Keratinocyte (primary cell): ENCODE data around the gene SOS1. TPM values are rescaled to one million over a fixed set of nuclear protein-coding genes. Genes with fewer than 3 reads are reported as not detected.

ENCODE experiments used
- DNase-seq: peaks from one replicate; pipeline ENCODE4 v3.0.0-alpha.2; 2011; ENCODE audit warnings: low read depth, missing footprints, low spot score
- FAIRE-seq: peaks from 2 replicates; lab custom pipeline; 2011; peaks lifted over from hg19 to GRCh38; lab: Jason Lieb, UNC
- H2AFZ ChIP-seq: 2 replicates; pipeline ENCODE4 v1.6.0; 2012; ENCODE audit warnings: low read length, control low read depth, inconsistent platforms; ENCODE audit not compliant: control insufficient read depth
- H3K27ac ChIP-seq: 2 replicates; pipeline ENCODE4 v1.5.1; 2011; ENCODE audit warnings: low read length; ENCODE audit not compliant: control insufficient read depth, insufficient read depth
- H3K27me3 ChIP-seq: 3 replicates; pipeline ENCODE4 v1.6.0; 2011; ENCODE audit warnings: low read length; ENCODE audit not compliant: control insufficient read depth, insufficient read depth; ENCODE audit errors: extremely low read depth
- H3K36me3 ChIP-seq, 2 experiments: 2 replicates in 1 of 2; 3 replicates in 1 of 2; pipeline ENCODE4 v1.5.1; 2011; ENCODE audit warnings: low read length in 2 of 2, mild to moderate bottlenecking in 1 of 2; ENCODE audit not compliant: control insufficient read depth in 2 of 2, insufficient read depth in 2 of 2; ENCODE audit errors: extremely low read depth in 1 of 2
- H3K4me1 ChIP-seq: 3 replicates; pipeline ENCODE4 v1.5.1; 2011; ENCODE audit warnings: low read length; ENCODE audit not compliant: control insufficient read depth, insufficient read depth; ENCODE audit errors: extremely low read depth
- H3K4me2 ChIP-seq: 3 replicates; pipeline ENCODE4 v1.6.0; 2011; ENCODE audit warnings: low read depth, low read length; ENCODE audit not compliant: control insufficient read depth, insufficient read depth; ENCODE audit errors: extremely low read depth
- H3K4me3 ChIP-seq, 3 experiments: fragments of 200-600 bp in 1 of 3; sonication (generic) in 1 of 3; 2 replicates in 2 of 3; 3 replicates in 1 of 3; pipeline ENCODE4 v1.5.1; 2011 to 2016; ENCODE audit warnings: low read length in 3 of 3, mild to moderate bottlenecking in 3 of 3, control low read depth in 2 of 3, inconsistent platforms in 1 of 3, low read depth in 1 of 3, mixed read lengths in 1 of 3, mixed run types in 1 of 3, moderate library complexity in 1 of 3; ENCODE audit not compliant: control insufficient read depth in 2 of 3, insufficient read depth in 2 of 3; ENCODE audit errors: extremely low read depth in 1 of 3
- H3K79me2 ChIP-seq: 2 replicates; pipeline ENCODE4 v1.6.0; 2012; ENCODE audit warnings: low read length; ENCODE audit not compliant: control insufficient read depth, insufficient read depth
- H3K9ac ChIP-seq: 3 replicates; pipeline ENCODE4 v1.6.0; 2011; ENCODE audit warnings: low read length; ENCODE audit not compliant: control insufficient read depth, insufficient read depth; ENCODE audit errors: extremely low read depth
- H3K9me1 ChIP-seq: 3 replicates; pipeline ENCODE4 v1.6.0; 2011; ENCODE audit warnings: low read length; ENCODE audit not compliant: control insufficient read depth, insufficient read depth; ENCODE audit errors: extremely low read depth
- H3K9me3 ChIP-seq: 2 replicates; pipeline ENCODE4 v1.5.1; 2012; ENCODE audit warnings: low read depth, low read length; ENCODE audit not compliant: control insufficient read depth
- H4K20me1 ChIP-seq: 3 replicates; pipeline ENCODE4 v1.6.0; 2011; ENCODE audit warnings: low read length; ENCODE audit not compliant: control insufficient read depth, insufficient read depth; ENCODE audit errors: extremely low read depth
- CTCF ChIP-seq, 3 experiments: IDR thresholded peaks in 1 of 3; conservative IDR thresholded peaks in 1 of 3; optimal IDR thresholded peaks in 1 of 3; 2 replicates in 2 of 3; 3 replicates in 1 of 3; pipeline versions ENCODE3 to v1.5.1; 2011; ENCODE audit warnings: low read length in 3 of 3, mild to moderate bottlenecking in 3 of 3, moderate library complexity in 2 of 3, control low read depth in 1 of 3, inconsistent platforms in 1 of 3; ENCODE audit not compliant: insufficient read depth in 2 of 3; ENCODE audit errors: extremely low read depth in 1 of 3
- EZH2 ChIP-seq: IDR thresholded peaks from one replicate; pipeline ENCODE4 v1.6.1; 2012; ENCODE audit warnings: inconsistent platforms, mild to moderate bottlenecking, low read length, moderate library complexity
- dilution Hi-C: fragments of 300-500 bp; cut with MboI; formaldehyde crosslinking; loops from one replicate; pipeline ENCODE4 v1.7.0; 2020; ENCODE audit warnings: low sequenced_read_pairs; ENCODE audit not compliant: extremely low pct_ligation_motif_present
- polyA plus RNA-seq, 5 experiments: library from polyadenylated mRNA; depleted of rRNA in 3 of 5; stranded (reverse) in 3 of 5; stranded (forward) in 1 of 5; unstranded in 1 of 5; fragments of >200 nt; gene quantifications; 1 replicate in 1 of 5; 2 replicates in 3 of 5; 3 replicates in 1 of 5; pipeline versions ENCODE4 v1.2.1 to v1.2.3, GENCODE V29; 2011 to 2012; ENCODE audit warnings: missing spikeins in 2 of 5, low read depth in 1 of 5, low replicate concordance in 1 of 5

The SOS1 gene
- polyA plus RNA-seq, 1 donor (not counting 4 experiments of a cell fraction or from before 2014, with no cell fraction given), result 21.5 TPM

- H3K9me3 ChIP-seq, result no peaks in the 10 kb centered on the region
- no peaks in the 10 kb centered on the region for H3K36me3 ChIP-seq
- H3K4me1 ChIP-seq, result no peaks in the 10 kb centered on the region
- H3K27ac ChIP-seq, result no peak overlapping the region
- H3K9ac ChIP-seq, result no peak overlapping the region
- H3K9me1 ChIP-seq, result no peaks in the 10 kb centered on the region
- dilution Hi-C loops, result no loop called here
- H3K4me2 ChIP-seq, result no peak overlapping the region
- FAIRE-seq, result no peak
- H2AFZ ChIP-seq, result no peak overlapping the region
- no peaks in the 10 kb centered on the region for H3K79me2 ChIP-seq
- no peak for DNase-seq
- no peaks in the 10 kb centered on the region for H3K27me3 ChIP-seq
- no peaks in the 10 kb centered on the region for H4K20me1 ChIP-seq
- no peak overlapping the region for H3K4me3 ChIP-seq
- TF ChIP-seq EZH2 (no peak), CTCF (optimal IDR thresholded peaks at IDR 0.05 in 1 of 3, IDR thresholded peaks at IDR 0.05 in 1 of 3, conservative IDR thresholded peaks at IDR 0.05 in 1 of 3; ENCODE audit: extremely low read depth in 1 of 3, insufficient read depth in 2 of 3, low read length in 3 of 3) (no peak)
Measured at GRCh38 chr2:38966678-38967077, 154.2 kb downstream of the SOS1 start.

GRCh38 chr2:38966006-38966405 lies 154.8 kb downstream of the SOS1 start:
- Histone ChIP-seq H3K4me3 (no peak overlapping the region), H3K79me2 (no peaks in the 10 kb centered on the region), H2AFZ (no peak overlapping the region), H4K20me1 (no peaks in the 10 kb centered on the region), H3K4me2 (no peak overlapping the region), H3K9me1 (no peaks in the 10 kb centered on the region), H3K36me3 (no peaks in the 10 kb centered on the region), H3K4me1 (no peaks in the 10 kb centered on the region), H3K9ac (no peak overlapping the region), H3K27ac (no peak overlapping the region), H3K9me3 (no peaks in the 10 kb centered on the region), H3K27me3 (peaks cover under 1% of the 10 kb centered on the region)
- no peak for TF ChIP-seq EZH2
- no peak for TF ChIP-seq CTCF (optimal IDR thresholded peaks at IDR 0.05 in 1 of 3, IDR thresholded peaks at IDR 0.05 in 1 of 3, conservative IDR thresholded peaks at IDR 0.05 in 1 of 3; ENCODE audit: extremely low read depth in 1 of 3, insufficient read depth in 2 of 3, low read length in 3 of 3)
- dilution Hi-C loops, result no loop called here
- no peak for FAIRE-seq
- no peak for DNase-seq
